Smooth muscle cell of the brain vasculature (primary cell): Measurements from ENCODE around the gene PPFIBP1.
"Not testable (repeated sequence)": the region's sequence is repeated elsewhere in the genome, so short reads cannot be mapped to it uniquely, and the experiment has no call there.

Source experiments
- DNase-seq: peaks from one replicate; pipeline ENCODE4 v3.0.0-alpha.2; 2012; ENCODE audit warnings: low read depth, low spot score

PPFIBP1 gene

DNA sequence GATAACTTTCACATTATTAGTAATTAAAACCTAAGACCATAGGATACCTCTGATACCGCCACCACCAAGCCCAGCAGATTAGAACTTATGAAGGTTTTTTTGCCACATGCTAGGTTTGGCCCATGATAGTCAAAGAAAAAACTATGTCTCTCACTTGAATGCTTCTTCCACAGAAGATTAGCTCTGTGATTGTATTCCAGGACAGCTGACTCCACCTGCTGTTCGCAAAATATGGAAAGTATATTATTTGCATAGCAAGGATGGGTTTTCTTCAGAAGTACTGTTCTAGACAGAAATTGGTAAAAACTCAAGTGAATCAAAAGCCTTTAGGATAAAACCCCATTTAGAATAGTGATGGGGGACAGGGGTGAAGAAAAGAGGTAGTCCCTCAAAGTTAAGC lies 42.2 kb downstream of the PPFIBP1 start:
- DNase-seq: no peak

- DNase-seq: no peak
Observed at GRCh38 chr12:27566626-27567025, 42.6 kb downstream of the PPFIBP1 start.

- no peak for DNase-seq
Observed at GRCh38 chr12:27571463-27571862, 47.5 kb downstream of the PPFIBP1 start.

GRCh38 chr12:27572486-27573255 lies 48.7 kb downstream of the PPFIBP1 start:
- DNase-seq: no peak

- peak; percentile 88 for DNase-seq
Observed at GRCh38 chr12:27573972-27574371, 50.0 kb downstream of the PPFIBP1 start.

- DNase-seq: no peak
Observed at GRCh38 chr12:27575090-27575761, 51.2 kb downstream of the PPFIBP1 start.

DNA sequence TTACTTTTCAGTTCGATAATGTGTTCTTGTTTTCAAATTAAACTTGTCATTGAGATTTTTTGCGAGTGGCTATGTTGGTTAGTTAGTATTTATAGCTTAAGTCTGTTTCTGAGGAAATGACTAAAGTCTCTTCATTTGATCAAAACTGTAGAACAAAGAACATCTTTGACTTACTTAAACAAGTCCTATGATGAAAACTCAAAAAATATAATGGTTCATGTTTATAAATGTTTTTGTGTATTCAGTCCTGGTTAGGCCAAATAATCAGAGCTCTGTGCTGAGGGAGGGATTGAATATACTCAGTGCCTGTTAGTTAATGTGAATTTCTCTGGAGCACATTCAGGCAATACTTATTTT lies 51.7 kb downstream of the PPFIBP1 start:
- no peak for DNase-seq

- DNase-seq: no peak
Observed at GRCh38 chr12:27576667-27577347, 52.8 kb downstream of the PPFIBP1 start.

- no peak for DNase-seq
Observed at GRCh38 chr12:27577688-27578087, 53.7 kb downstream of the PPFIBP1 start.

DNA sequence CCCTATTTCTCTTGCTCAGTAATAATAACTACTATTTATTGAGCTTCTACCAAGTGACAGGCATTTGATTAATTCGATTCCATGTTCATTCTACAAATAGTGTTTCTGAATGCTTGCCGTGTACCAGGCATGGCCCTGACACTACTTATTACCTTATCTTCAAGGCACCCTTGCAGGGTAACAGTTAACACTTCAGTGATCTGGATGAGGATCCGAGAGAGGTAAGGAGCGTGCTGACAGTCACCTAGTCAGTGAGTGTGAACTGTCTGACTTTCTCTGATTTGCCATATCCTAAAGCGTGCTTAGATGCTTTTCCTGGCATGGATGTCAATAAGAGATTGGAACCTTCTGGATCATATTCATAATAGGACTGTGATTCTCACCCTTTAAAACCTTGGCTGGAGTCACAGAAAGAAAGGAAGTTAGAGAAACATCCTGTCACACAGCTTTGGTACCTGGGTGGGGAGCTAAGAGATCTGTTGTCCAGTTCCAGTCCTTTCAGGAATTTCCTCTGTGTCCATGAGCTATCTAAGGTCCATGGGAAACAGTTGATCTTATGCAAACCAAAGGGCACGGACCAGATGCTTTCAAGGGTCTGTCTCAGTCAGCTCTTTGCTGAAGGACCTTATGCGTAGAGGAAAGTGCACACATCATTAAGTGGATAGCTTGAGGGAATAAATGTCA lies 54.8 kb downstream of the PPFIBP1 start:
- DNase-seq: no peak

- no peak for DNase-seq
Observed at GRCh38 chr12:27580561-27581330, 56.7 kb downstream of the PPFIBP1 start.

DNA sequence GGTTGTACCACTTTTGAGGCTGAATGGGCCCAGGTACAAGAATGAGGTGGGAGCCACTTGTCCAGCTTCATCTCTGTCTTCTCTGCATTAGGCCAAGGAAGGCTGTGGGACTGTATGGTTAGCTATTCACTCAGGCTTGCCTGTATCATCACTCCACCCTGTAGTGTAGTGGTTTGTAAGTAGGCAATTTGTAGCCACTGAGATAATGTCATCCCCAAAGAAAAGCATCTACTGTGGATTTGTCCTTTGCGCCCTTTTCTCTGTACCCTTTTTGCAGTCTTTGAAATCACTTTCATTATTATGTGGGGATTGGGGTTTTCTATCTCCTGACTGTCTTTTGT lies 57.3 kb downstream of the PPFIBP1 start:
- not testable (repeated sequence) for DNase-seq

GRCh38 chr12:27581833-27582232 lies 57.8 kb downstream of the PPFIBP1 start:
- DNase-seq: not testable (repeated sequence)

- DNase-seq: not testable (repeated sequence)
Observed at GRCh38 chr12:27582445-27582844, 58.4 kb downstream of the PPFIBP1 start.

GRCh38 chr12:27583057-27583797 lies 59.2 kb downstream of the PPFIBP1 start:
- no peak for DNase-seq

DNA sequence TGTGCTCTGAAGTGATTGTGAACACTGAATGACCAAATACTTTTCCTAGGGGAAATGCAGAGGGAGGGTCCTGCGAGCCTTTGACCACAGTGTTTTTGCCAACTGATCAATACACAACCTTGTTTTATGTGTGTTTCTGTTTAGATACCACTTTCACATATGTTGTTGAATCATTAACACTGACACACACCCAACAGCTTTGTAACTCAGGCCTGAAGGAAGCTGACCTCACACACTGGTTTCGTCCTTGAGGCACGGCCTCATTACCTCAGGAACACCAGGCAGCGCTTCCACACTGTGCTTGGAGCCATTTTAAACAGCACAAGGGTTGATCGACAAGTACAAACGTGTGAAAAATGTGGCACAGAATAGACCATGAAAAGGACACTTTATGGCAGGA lies 60.0 kb downstream of the PPFIBP1 start:
- DNase-seq: no peak

DNA sequence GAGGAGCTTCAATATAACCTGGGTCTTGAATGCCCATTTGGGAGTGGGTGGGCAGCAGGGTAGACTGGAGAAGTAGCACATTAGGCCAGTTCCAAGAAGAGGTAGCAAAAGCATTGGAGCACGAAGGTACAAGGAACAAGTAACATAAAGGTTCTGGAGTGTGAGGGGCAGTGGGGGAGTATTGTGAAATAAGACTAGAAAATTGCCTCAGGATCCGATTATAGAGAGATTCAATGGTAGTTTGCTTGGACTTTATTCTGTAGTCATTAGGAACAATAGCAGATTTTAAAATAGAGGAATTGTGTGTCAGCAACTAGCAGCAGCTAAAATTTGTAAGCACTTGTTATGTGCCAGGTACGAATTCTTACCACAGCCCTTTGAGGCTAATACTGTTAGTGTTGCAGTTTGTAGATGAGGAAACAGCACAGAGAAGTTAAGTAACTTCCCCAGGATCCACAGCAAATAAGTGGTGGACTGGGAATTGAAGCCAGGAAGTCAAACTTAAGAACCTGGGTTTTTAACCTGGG lies 61.8 kb downstream of the PPFIBP1 start:
- no peak for DNase-seq

DNA sequence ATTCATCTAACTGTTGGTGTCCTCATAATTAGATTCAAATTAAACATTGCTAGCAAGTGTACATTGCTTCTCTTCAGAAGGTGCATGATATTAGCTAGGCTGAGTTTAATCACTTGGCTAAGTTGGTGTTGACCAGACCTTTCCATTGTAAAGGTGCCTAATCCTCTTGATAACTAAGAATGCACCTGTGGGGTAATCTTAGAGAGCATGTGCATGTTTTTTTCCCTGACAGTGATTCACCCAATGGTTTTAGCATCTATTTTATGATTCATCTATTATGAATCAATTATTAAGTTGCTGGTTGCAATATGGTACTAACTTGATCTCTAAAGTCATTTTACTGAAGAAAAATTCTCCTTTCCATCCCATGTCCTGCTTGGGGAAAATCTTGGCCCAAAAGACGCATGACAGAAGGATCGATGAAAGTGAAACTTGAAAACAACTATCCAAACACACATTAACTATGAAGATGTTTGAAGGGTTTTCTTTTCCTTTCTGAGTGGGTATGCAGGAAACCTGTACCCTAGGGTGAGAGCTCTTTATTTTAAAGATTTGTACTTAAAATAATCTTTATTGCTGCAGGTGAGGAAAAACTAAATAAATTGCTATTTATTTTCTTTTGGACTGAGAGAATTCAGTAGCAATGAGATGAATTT lies 64.2 kb downstream of the PPFIBP1 start:
- not testable (repeated sequence) for DNase-seq

- no peak for DNase-seq
Observed at GRCh38 chr12:27588776-27589175, 64.8 kb downstream of the PPFIBP1 start.

- no peak for DNase-seq
Observed at GRCh38 chr12:27589419-27589818, 65.4 kb downstream of the PPFIBP1 start.
